Caco-2 (cell line): ENCODE results near the gene KIF13A. TPM values are rescaled to one million over a fixed set of nuclear protein-coding genes. Genes with fewer than 3 reads are reported as not detected.

ENCODE experiments used
- BruUV-seq: library from RNA; stranded (reverse); fragments of 400-500 nt; replicated peaks from 2 replicates; lab custom pipeline; 2021; lab: Mats Ljungman, UMichigan
- CTCF ChIA-PET: fragments of 300-600 bp; sonication (Branson Sonifier 250); formaldehyde crosslinking; loops from one replicate; lab custom pipeline; 2022; ENCODE audit warnings: antibody characterized with exemption; lab: Charles Lee
- POLR2A ChIA-PET: fragments of 300-600 bp; sonication (Branson Sonifier 250); formaldehyde crosslinking; loops from one replicate; lab custom pipeline; 2022; ENCODE audit warnings: antibody characterized with exemption; lab: Charles Lee
- DNase-seq, 2 experiments: peaks; one replicate each; pipeline versions ENCODE4 v3.0.0 to v3.0.0-alpha.2; 2020 to 2022
- H3K27me3 ChIP-seq: replicated peaks from 2 replicates; pipeline ENCODE4 v1.6.0; 2011; ENCODE audit warnings: low read length; ENCODE audit not compliant: control insufficient read depth, insufficient read depth
- H3K36me3 ChIP-seq: 2 replicates; pipeline ENCODE4 v1.5.1; 2011; ENCODE audit warnings: low read length; ENCODE audit not compliant: control insufficient read depth, insufficient read depth
- H3K4me1 ChIP-seq: fragments of 250-450 bp; sonication (Bioruptor Pico); 2 replicates; pipeline ENCODE4 v1.5.1; 2020; ENCODE audit warnings: mild to moderate bottlenecking
- H3K4me3 ChIP-seq: 2 replicates; pipeline ENCODE4 v1.5.1; 2011; ENCODE audit warnings: low read depth, mild to moderate bottlenecking, control low read depth, low read length
- H3K9me3 ChIP-seq: fragments of 250-450 bp; sonication (Bioruptor Pico); 2 replicates; pipeline ENCODE4 v1.5.1; 2020; ENCODE audit warnings: mild to moderate bottlenecking, moderate library complexity
- H3K27ac Mint-ChIP-seq: one replicate; pipeline ENCODE4 v1.8.0; 2022; ENCODE audit warnings: mixed read lengths; ENCODE audit not compliant: unreplicated experiment
- H3K27me3 Mint-ChIP-seq: one replicate; pipeline ENCODE4 v1.8.0; 2022; ENCODE audit warnings: mixed read lengths; ENCODE audit not compliant: insufficient read depth, unreplicated experiment
- H3K36me3 Mint-ChIP-seq: one replicate; pipeline ENCODE4 v1.8.0; 2022; ENCODE audit warnings: mild to moderate bottlenecking, mixed read lengths; ENCODE audit not compliant: insufficient read depth, unreplicated experiment
- H3K4me1 Mint-ChIP-seq: one replicate; pipeline ENCODE4 v1.8.0; 2022; ENCODE audit warnings: low read depth, mixed read lengths; ENCODE audit not compliant: unreplicated experiment
- H3K4me3 Mint-ChIP-seq: one replicate; pipeline ENCODE4 v1.8.0; 2022; ENCODE audit warnings: mild to moderate bottlenecking, moderate library complexity, mixed read lengths; ENCODE audit not compliant: unreplicated experiment
- H3K9me3 Mint-ChIP-seq: one replicate; pipeline ENCODE4 v1.8.0; 2022; ENCODE audit warnings: mixed read lengths; ENCODE audit not compliant: unreplicated experiment
- CTCF ChIP-seq, 2 experiments: fragments of 200-600 bp in 1 of 2; IDR thresholded peaks; 1 replicate in 1 of 2; 2 replicates in 1 of 2; pipeline versions ENCODE4 v1.5.1 to v1.8.0; 2011 to 2022; ENCODE audit warnings: antibody characterized with exemption in 1 of 2, control low read depth in 1 of 2, inconsistent platforms in 1 of 2, low read depth in 1 of 2, low read length in 1 of 2, mild to moderate bottlenecking in 1 of 2, moderate library complexity in 1 of 2; ENCODE audit not compliant: insufficient read depth in 1 of 2, severe bottlenecking in 1 of 2, unreplicated experiment in 1 of 2
- intact Hi-C: fragments of 100-400 bp; cut with micrococcal nuclease; formaldehyde crosslinking; loops from one replicate; pipeline ENCODE4 v1.10.0; 2022; ENCODE audit not compliant: unreplicated experiment
- total RNA-seq: library from RNA; stranded (reverse); gene quantifications from 2 replicates; pipeline ENCODE4 v1.2.3, GENCODE V29; 2022

Gene KIF13A
- total RNA-seq, 1 experiment from 2014 or later: 13.8 TPM

GRCh38 chr6:17965397-17965796 lies 22.0 kb downstream of the KIF13A start:
- POLR2A ChIA-PET: no interaction called here
- H3K4me3 Mint-ChIP-seq: no peak overlapping the region

GRCh38 chr6:17964633-17965032 lies 22.8 kb downstream of the KIF13A start:
- Mint-ChIP-seq H3K9me3 (no peaks in the 10 kb centered on the region), H3K4me3 (no peak overlapping the region), H3K36me3 (no peaks in the 10 kb centered on the region), H3K4me1 (no peaks in the 10 kb centered on the region), H3K27me3 (no peaks in the 10 kb centered on the region), H3K27ac (no peak overlapping the region)
- TF ChIP-seq CTCF (IDR thresholded peaks at IDR 0.05; ENCODE audit: insufficient read depth in 1 of 2, low read depth in 1 of 2, low read length in 1 of 2, severe bottlenecking in 1 of 2, unreplicated experiment in 1 of 2): no peak
- POLR2A ChIA-PET: no interaction called here
- intact Hi-C loops: loop anchor here (5.0 kb wide), 1 partner anchor 158 kb away; the partner anchor contains the start of gene NHLRC1
- CTCF ChIA-PET: no interaction called here
- H3K4me3 ChIP-seq: no peak overlapping the region
- H3K4me1 ChIP-seq: no peaks in the 10 kb centered on the region
- H3K36me3 ChIP-seq: no peaks in the 10 kb centered on the region
- H3K9me3 ChIP-seq: no peaks in the 10 kb centered on the region
- no peaks in the 10 kb centered on the region for H3K27me3 ChIP-seq
- no peak for DNase-seq
- BruUV-seq: no TSS peak

More at GRCh38 chr6:17965397-17965796, 22.0 kb downstream of the KIF13A start:
- H3K27me3 ChIP-seq: no peaks in the 10 kb centered on the region
- no peaks in the 10 kb centered on the region for H3K4me1 ChIP-seq
- no peak for DNase-seq
- H3K27me3 Mint-ChIP-seq: no peaks in the 10 kb centered on the region
- CTCF ChIA-PET: no interaction called here
- no peaks in the 10 kb centered on the region for H3K36me3 Mint-ChIP-seq
- no peak for TF ChIP-seq CTCF (IDR thresholded peaks at IDR 0.05; ENCODE audit: insufficient read depth in 1 of 2, low read depth in 1 of 2, low read length in 1 of 2, severe bottlenecking in 1 of 2, unreplicated experiment in 1 of 2)
- no peaks in the 10 kb centered on the region for H3K36me3 ChIP-seq
- no peak overlapping the region for H3K4me3 ChIP-seq
- no peaks in the 10 kb centered on the region for H3K9me3 ChIP-seq
- H3K4me1 Mint-ChIP-seq: no peaks in the 10 kb centered on the region
- intact Hi-C loops: loop anchor here (5.0 kb wide), 1 partner anchor 157 kb away; the partner anchor contains the start of gene NHLRC1
- H3K9me3 Mint-ChIP-seq: no peaks in the 10 kb centered on the region
- no TSS peak for BruUV-seq
- no peak overlapping the region for H3K27ac Mint-ChIP-seq

- BruUV-seq: no TSS peak
- Histone ChIP-seq H3K36me3 (no peaks in the 10 kb centered on the region), H3K4me1 (no peaks in the 10 kb centered on the region), H3K4me3 (no peak overlapping the region), H3K9me3 (no peaks in the 10 kb centered on the region), H3K27me3 (no peaks in the 10 kb centered on the region)
- no peak for DNase-seq
- H3K27ac Mint-ChIP-seq: no peak overlapping the region
- ChIA-PET CTCF (no interaction called here), POLR2A (no interaction called here)
- intact Hi-C loops: no loop called here
- no peak overlapping the region for H3K4me3 Mint-ChIP-seq
- no peak for TF ChIP-seq CTCF (IDR thresholded peaks at IDR 0.05; ENCODE audit: insufficient read depth in 1 of 2, low read depth in 1 of 2, low read length in 1 of 2, severe bottlenecking in 1 of 2, unreplicated experiment in 1 of 2)
- H3K4me1 Mint-ChIP-seq: no peaks in the 10 kb centered on the region
- H3K36me3 Mint-ChIP-seq: no peaks in the 10 kb centered on the region
- H3K27me3 Mint-ChIP-seq: no peaks in the 10 kb centered on the region
- H3K9me3 Mint-ChIP-seq: no peaks in the 10 kb centered on the region
Measured at GRCh38 chr6:17962436-17963031, 24.9 kb downstream of the KIF13A start.
